GM12878 (cell line): ENCODE measurements around the gene SLCO1C1. TPM values are rescaled to one million over a fixed set of nuclear protein-coding genes. Genes with fewer than 3 reads are reported as not detected.

ENCODE experiments used
- ATAC-seq: fragments of 200-7000 bp; cut with Tn5 transposase; 3 replicates; pipeline ENCODE4 v1.9.1; 2020; ENCODE audit warnings: mild to moderate bottlenecking, moderate library complexity
- BruUV-seq: library from RNA; stranded (reverse); fragments of 400-500 nt; replicated peaks from 2 replicates; lab custom pipeline; 2021; lab: Mats Ljungman, UMichigan
- CTCF ChIA-PET: fragments of 300-600 bp; sonication (Branson Sonifier 250); formaldehyde crosslinking; extraction: SDS; loops from one replicate; lab custom pipeline; 2021; ENCODE audit warnings: inconsistent platforms; lab: Yijun Ruan, JAX
- POLR2A ChIA-PET: fragments of 350-600 bp; formaldehyde crosslinking; extraction: SDS; loops from one replicate; lab custom pipeline; 2021; ENCODE audit warnings: inconsistent platforms; lab: Charles Lee
- RAD21 ChIA-PET: fragments of 300-600 bp; sonication (Branson Sonifier 250); formaldehyde crosslinking; loops from one replicate; lab custom pipeline; 2023; ENCODE audit warnings: antibody characterized with exemption; ENCODE audit not compliant: unreplicated experiment; lab: Charles Lee
- SMC1A ChIA-PET: fragments of 300-600 bp; sonication (Branson Sonifier 250); formaldehyde crosslinking; loops from one replicate; lab custom pipeline; 2023; ENCODE audit not compliant: unreplicated experiment, uncharacterized antibody; lab: Charles Lee
- DNase-seq: peaks from one replicate; pipeline ENCODE4 v3.0.0-alpha.2; 2011; ENCODE audit warnings: low read depth, low spot score
- FAIRE-seq: peaks from 3 replicates; lab custom pipeline; 2011; peaks lifted over from hg19 to GRCh38; lab: Jason Lieb, UNC
- H2AFZ ChIP-seq: 2 replicates; pipeline ENCODE4 v1.6.0; 2011; ENCODE audit warnings: low read depth, low read length, control low read depth; ENCODE audit not compliant: control insufficient read depth
- H3K27ac ChIP-seq: 2 replicates; pipeline ENCODE4 v1.5.1; 2011; ENCODE audit warnings: control low read depth; ENCODE audit not compliant: control insufficient read depth, insufficient read depth
- H3K27me3 ChIP-seq, 2 experiments: replicated peaks in 1 of 2; 2 replicates each; pipeline versions ENCODE4 v1.6.0 to v1.6.1; 2011; ENCODE audit warnings: low read length in 1 of 2; ENCODE audit not compliant: control insufficient read depth in 2 of 2, insufficient read depth in 2 of 2
- H3K36me3 ChIP-seq, 2 experiments: 2 replicates each; pipeline ENCODE4 v1.5.1; 2011; ENCODE audit warnings: low read length in 1 of 2; ENCODE audit not compliant: control insufficient read depth in 2 of 2, insufficient read depth in 2 of 2
- H3K4me1 ChIP-seq: 2 replicates; pipeline ENCODE4 v1.6.1; 2011; ENCODE audit warnings: mild to moderate bottlenecking, low read length, moderate library complexity, mixed read lengths; ENCODE audit not compliant: control insufficient read depth, insufficient read depth
- H3K4me2 ChIP-seq: 2 replicates; pipeline ENCODE4 v1.6.0; 2011; ENCODE audit warnings: control low read depth; ENCODE audit not compliant: control insufficient read depth, insufficient read depth
- H3K4me3 ChIP-seq: fragments of 200-600 bp; sonication (generic); 2 replicates; pipeline ENCODE4 v1.5.1; 2016
- H3K79me2 ChIP-seq: 2 replicates; pipeline ENCODE4 v1.6.0; 2011; ENCODE audit warnings: low read length; ENCODE audit not compliant: control insufficient read depth, insufficient read depth
- H3K9ac ChIP-seq: 2 replicates; pipeline ENCODE4 v1.8.0; 2011; ENCODE audit warnings: low read length, control low read depth, mixed read lengths; ENCODE audit not compliant: control insufficient read depth, insufficient read depth
- H3K9me3 ChIP-seq: replicated peaks from 3 replicates; pipeline ENCODE4 v1.5.1; 2011; ENCODE audit warnings: mild to moderate bottlenecking, low read length; ENCODE audit not compliant: control insufficient read depth, insufficient read depth
- H4K20me1 ChIP-seq: 2 replicates; pipeline ENCODE4 v1.6.0; 2011; ENCODE audit not compliant: control insufficient read depth, insufficient read depth
- BACH1 ChIP-seq: fragments of 450-650 bp; IDR thresholded peaks from 2 replicates; pipeline ENCODE4 v1.6.1; 2017; ENCODE audit warnings: mild to moderate bottlenecking, borderline replicate concordance
- CBX3 ChIP-seq: fragments of 200-600 bp; sonication (generic); IDR thresholded peaks from 2 replicates; pipeline ENCODE4 v1.6.1; 2016; ENCODE audit warnings: low read depth, borderline replicate concordance
- FOXM1 ChIP-seq: IDR thresholded peaks from 2 replicates; pipeline ENCODE4 v1.6.1; 2012; ENCODE audit warnings: low read depth, mild to moderate bottlenecking, inconsistent platforms, low read length, moderate library complexity
- MLLT1 ChIP-seq: fragments of 450-650 bp; IDR thresholded peaks from 2 replicates; pipeline ENCODE4 v1.6.1; 2016; ENCODE audit warnings: mild to moderate bottlenecking
- ZNF24 ChIP-seq: fragments of 450-650 bp; IDR thresholded peaks from 2 replicates; pipeline ENCODE4 v1.6.1; 2017; ENCODE audit warnings: antibody characterized with exemption, mild to moderate bottlenecking
- WGBS: methylation state at CpG from one replicate; pipeline ENCODE4 v1.1.6; 2016; ENCODE audit warnings: low lambda C conversion rate; ENCODE audit not compliant: insufficient replicate concordance, insufficient coverage; ENCODE audit errors: missing lambda C conversion rate; 5-methylcytosine and 5-hydroxymethylcytosine counted together
- in situ Hi-C: fragments of 300-500 bp; cut with MboI; formaldehyde crosslinking; loops from 9 replicates; pipeline ENCODE4 v1.14.3; 2018; ENCODE audit warnings: mixed read lengths
- intact Hi-C: fragments of 100-400 bp; cut with micrococcal nuclease; formaldehyde crosslinking; loops from one replicate; pipeline ENCODE4 v1.14.2; 2022; ENCODE audit not compliant: unreplicated experiment
- polyA plus RNA-seq, 11 experiments: library from polyadenylated mRNA; depleted of rRNA in 4 of 11; unstranded in 6 of 11; stranded (reverse) in 5 of 11; fragments of >200 nt; fragmentation: Nextera tagmentation in 4 of 11; fragmentation: Illumina TruSeq in 1 of 11; extraction: Ambion mirVana in 4 of 11; extraction: Trizol in 1 of 11; gene quantifications; 1 replicate in 1 of 11; 2 replicates in 10 of 11; pipeline versions ENCODE4 v1.2.1 to v1.2.3, GENCODE V29; 2011 to 2016; ENCODE audit warnings: inconsistent platforms in 2 of 11, missing spikeins in 2 of 11, low read depth in 1 of 11
- total RNA-seq, 4 experiments: library from RNA; depleted of rRNA in 3 of 4; stranded (reverse); fragments of >200 nt in 3 of 4; fragmentation: Illumina TruSeq in 1 of 4; extraction: Trizol in 1 of 4; gene quantifications; 2 replicates each; pipeline versions ENCODE4 v1.2.1 to v1.2.3, GENCODE V29; 2013 to 2021
- TF ChIP-seq, protein P1 (sequence below): IDR thresholded peaks from 2 replicates; pipeline ENCODE4 v1.6.1; 2011; ENCODE audit warnings: low read depth, mild to moderate bottlenecking, low read length, moderate library complexity, borderline replicate concordance; ENCODE audit errors: extremely low read depth
- TF ChIP-seq, protein P2 (sequence below): IDR thresholded peaks from 2 replicates; pipeline ENCODE4 v1.6.1; 2012; ENCODE audit warnings: low read depth, low read length, improper control_type of control experiment

The SLCO1C1 gene
- total and polyA plus RNA-seq, 10 of the 15 experiments (the other 5 are each of a cell fraction or from before 2014, with no cell fraction given), result 0.22 TPM; not detected in 9

DNA sequence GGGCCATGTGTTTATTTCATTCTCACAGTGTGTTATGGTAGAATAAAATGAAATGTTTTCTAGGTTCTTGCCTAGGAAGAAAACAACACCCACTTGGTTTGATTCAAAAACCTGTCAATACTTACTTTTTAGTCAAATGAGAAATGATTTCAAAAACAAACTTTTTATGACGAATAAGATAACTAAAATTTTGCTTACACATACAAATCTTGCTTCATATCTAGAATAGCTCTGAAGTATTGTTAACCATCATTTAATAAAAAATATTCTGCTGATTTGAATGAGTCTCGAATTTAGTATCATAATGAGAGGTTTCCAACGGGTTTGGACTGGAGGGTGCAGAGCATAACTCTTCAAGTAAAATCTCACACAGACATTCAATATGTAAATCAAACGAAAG is 23.2 kb downstream of the SLCO1C1 start:
- ChIA-PET CTCF (no interaction called here), SMC1A (no interaction called here), POLR2A (no interaction called here)
- H3K27ac ChIP-seq, result no peak overlapping the region
- no peaks in the 10 kb centered on the region for H3K79me2 ChIP-seq
- no peak overlapping the region for H3K4me2 ChIP-seq
- no peak overlapping the region for H2AFZ ChIP-seq
- no peak for ATAC-seq
- intact Hi-C loops (no loop called here), in situ Hi-C loops (no loop called here)
- H4K20me1 ChIP-seq, result no peaks in the 10 kb centered on the region
- H3K4me1 ChIP-seq, result no peaks in the 10 kb centered on the region
- WGBS, result 6% methylated on average over 4 of the region's 4 CpGs
- BruUV-seq, result no TSS peak
- no peak overlapping the region for H3K9ac ChIP-seq
- H3K36me3 ChIP-seq, result no peaks in the 10 kb centered on the region
- no peak for FAIRE-seq
- TF ChIP-seq ZNF24, result no peak
- TF ChIP-seq FOXM1, result no peak
- no peak for TF ChIP-seq BACH1
- TF ChIP-seq, protein P1, sequence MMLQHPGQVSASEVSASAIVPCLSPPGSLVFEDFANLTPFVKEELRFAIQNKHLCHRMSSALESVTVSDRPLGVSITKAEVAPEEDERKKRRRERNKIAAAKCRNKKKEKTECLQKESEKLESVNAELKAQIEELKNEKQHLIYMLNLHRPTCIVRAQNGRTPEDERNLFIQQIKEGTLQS, result no peak
- TF ChIP-seq MLLT1, result no peak
- no peak for TF ChIP-seq CBX3
- TF ChIP-seq, protein P2, sequence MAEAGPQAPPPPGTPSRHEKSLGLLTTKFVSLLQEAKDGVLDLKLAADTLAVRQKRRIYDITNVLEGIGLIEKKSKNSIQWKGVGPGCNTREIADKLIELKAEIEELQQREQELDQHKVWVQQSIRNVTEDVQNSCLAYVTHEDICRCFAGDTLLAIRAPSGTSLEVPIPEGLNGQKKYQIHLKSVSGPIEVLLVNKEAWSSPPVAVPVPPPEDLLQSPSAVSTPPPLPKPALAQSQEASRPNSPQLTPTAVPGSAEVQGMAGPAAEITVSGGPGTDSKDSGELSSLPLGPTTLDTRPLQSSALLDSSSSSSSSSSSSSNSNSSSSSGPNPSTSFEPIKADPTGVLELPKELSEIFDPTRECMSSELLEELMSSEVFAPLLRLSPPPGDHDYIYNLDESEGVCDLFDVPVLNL, result no peak
- TF ChIP-seq, all 136 proteins: peak for 0
- RAD21 ChIA-PET, result no interaction called here
- H3K9me3 ChIP-seq, result no peaks in the 10 kb centered on the region
- H3K4me3 ChIP-seq, result no peak overlapping the region
- no peak for DNase-seq
- no peaks in the 10 kb centered on the region for H3K27me3 ChIP-seq
